Hematopoietic multipotent progenitor cell treated with erythropoietin and hydrocortisone succinate and interleukin-3 and kit ligand, for 6 days (in vitro differentiated cells): ENCODE data around the gene CFAP251.
"Not testable (repeated sequence)": the region's sequence is repeated elsewhere in the genome, so short reads cannot be mapped to it uniquely, and the experiment has no call there.

ENCODE experiments used
- DNase-seq: peaks from one replicate; pipeline ENCODE4 v3.0.0-alpha.2; 2015

Gene CFAP251, protein sequence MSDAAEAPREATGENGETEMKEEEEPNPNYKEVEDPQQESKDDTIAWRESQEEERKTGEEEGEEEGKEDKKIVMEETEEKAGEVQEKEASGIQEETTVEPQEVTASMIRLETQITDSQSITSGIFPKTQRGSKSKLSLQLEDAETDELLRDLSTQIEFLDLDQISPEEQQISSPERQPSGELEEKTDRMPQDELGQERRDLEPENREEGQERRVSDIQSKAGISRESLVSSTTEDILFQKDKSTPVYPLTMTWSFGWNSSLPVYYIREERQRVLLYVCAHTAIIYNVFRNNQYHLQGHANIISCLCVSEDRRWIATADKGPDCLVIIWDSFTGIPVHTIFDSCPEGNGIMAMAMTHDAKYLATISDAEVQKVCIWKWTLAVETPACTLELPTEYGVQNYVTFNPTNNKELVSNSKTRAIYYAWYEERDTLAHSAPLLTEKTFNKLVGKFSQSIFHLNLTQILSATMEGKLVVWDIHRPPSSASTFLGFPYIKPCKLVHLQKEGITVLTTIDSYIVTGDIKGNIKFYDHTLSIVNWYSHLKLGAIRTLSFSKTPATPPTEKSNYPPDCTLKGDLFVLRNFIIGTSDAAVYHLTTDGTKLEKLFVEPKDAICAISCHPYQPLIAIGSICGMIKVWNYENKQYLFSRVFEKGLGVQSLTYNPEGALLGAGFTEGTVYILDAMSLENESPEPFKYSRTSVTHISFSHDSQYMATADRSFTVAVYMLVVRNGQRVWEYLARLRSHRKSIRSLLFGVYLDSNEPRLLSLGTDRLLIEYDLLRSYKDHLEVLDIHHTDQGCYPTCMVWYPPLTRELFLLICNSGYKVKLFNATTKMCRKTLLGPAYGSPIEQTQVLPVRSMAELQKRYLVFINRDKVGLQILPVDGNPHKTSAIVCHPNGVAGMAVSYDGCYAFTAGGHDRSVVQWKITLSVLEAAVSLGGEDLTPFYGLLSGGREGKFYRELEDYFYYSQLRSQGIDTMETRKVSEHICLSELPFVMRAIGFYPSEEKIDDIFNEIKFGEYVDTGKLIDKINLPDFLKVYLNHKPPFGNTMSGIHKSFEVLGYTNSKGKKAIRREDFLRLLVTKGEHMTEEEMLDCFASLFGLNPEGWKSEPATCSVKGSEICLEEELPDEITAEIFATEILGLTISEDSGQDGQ

DNA sequence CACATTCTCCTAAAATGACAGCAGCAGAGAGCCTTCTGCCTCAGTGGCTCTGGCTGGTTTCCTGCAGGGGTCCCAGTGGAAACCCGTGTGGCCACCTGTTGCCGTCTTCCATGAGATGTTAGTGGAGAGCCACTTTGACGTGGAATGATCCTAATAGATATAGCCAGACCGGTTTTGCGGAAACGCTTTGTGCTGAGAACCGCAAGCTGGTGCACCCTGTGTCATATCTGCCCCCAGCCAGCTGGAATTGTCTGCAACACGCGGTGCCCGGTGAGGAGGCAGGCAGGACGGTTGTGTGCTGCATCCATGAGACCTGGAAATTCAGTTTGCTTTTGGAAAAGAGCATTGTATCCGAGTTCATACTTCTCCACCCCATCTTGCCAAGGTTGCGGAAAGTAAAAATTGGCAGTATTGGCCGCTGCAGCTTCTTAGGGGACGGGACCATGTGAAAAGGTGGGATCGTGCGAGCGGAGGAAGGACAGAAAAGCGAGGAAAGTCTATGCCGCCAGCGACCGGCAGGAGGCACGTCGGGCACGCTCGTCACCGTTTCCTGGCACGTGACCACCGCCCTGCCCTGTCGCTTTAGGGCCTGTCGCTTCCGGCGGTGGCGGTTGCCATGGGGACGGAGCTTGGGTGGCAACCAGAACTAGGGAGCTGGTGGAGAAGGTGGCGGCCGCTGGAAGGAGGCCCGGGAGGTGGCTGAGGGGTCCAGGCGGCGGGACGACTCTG lies at the start of gene CFAP251:
CFAP251 (plus strand) TSS at position 643 of the 729 bp plus-strand sequence. CDS start 2,714 bp downstream, outside the sequence.
- DNase-seq: peak; percentile 98

DNA sequence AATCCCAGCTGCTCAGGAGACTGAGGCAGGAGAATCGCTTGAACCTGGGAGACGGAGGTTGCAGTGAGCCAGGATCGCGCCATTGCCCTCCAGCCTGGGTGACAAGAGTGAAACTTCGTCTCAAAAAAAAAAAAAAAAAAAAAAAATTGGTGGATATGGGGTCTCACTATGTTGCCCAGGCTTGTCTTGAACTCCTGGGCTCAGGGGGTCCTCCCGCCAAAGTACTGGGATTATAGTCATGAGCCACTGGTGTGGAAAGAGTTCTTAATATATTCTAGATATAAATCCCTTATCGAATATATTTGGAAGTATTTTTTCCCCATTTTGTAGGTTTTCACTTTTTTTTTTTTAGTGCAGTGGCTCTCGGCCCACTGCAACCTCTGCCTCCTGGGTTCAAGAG lies 49.2 kb upstream of the CFAP251 start:
- DNase-seq: not testable (repeated sequence)

DNA sequence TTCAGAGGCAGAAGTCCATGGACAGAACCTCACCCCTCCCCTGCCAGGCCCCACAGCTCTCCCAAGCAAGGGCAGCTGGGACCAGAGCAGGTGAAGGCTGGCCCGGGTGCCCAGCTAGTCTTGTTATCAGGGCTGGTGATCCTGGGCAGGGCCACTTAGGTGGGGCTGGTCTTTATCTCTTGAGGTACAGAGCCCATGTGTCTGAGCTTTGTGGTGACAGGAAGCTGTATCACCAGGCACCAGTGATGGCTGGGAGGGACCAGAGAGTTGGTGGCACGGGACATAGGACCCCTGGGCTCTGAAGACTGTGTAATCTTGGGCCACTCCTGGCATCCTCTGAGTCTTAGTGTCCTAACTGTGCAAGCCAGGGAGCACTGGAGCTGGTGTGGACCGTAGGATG lies 46.9 kb upstream of the CFAP251 start:
- DNase-seq: peak; percentile 99

DNA sequence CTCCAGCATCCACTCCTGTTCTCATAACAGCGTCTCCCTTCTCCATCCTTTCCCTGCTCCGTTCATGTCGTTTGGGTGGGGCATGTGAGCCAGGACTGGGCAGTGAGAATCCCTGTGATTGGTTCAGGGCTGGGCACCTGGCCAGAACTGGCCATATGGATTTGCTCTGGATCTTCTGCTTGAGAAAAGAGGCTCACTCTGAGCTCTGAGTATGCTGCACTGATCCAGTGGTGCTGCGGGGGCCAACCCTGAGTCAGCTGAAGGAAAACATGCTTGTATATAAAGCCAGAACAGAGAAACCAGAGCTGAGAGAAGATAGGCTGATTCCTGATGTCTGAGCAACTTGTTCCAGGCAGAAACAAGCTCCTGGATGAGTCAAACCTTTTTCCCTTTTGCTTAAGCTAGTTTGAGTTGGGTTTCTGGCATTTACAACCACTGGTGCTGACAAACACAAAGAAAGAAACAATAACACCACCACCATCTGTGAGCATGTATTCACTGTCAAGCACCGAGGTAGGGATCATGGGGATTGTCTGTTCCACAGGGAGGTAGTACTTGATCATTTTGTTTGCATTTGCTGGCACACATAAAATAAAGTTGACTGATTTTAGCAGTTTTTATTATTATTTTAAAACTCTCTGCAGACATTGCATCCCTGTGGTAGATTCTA lies 45.7 kb upstream of the CFAP251 start:
- DNase-seq: no peak

DNA sequence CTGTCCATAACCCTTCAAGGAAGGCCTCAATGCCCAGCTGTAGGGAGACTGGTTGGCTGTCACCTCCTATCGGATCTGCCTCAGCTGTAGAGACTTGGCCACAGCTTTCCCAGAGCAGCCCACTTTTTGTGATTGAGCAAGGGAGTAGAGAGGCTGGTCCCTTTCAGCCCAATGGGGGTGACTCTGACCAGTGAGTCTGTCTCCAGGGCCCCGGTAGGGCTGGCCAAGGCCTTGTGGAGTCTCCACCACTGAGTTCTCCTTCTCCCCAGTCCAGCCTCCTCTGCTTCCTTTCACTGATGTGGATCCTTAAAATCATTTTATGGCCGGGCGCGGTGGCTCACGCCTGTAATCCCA lies 45.2 kb upstream of the CFAP251 start:
- DNase-seq: no peak

DNA sequence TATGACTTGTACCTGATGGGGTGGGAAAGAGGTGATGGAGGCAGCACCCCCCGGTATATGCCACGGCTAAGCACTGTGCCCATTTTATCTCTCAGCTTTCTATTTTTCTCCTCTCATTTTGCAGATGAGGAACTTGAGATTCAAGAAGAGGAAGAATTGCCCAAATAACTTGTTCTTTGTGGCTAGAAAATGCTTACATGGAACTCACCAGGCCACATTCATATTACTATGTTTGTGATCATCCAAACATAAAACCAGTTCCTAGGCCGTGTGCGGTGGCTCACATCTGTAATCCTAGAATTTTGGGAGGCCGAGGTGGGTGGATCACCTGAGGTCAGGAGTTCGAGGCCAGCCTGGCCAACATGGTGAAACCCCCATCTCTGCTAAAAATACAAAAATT lies 44.3 kb upstream of the CFAP251 start:
- no peak for DNase-seq

DNA sequence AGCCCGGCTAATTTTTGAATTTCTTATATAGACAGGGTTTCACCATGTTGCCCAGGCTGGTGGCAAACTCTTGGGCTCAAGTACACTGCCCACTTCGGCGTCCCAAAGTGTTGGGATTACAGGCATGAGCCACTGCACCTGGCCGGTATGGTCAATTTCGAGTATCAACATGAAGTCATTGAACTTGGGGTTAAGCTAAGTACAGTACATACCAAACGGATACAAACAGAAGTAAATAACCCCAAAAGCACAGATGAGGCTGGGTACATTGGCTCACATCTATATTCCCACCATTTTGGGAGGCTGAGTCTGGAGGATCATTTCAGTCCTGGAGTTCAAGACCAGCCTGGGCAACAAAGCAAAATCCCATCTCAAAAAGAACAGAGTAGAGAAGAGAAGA lies 42.8 kb upstream of the CFAP251 start:
- no peak for DNase-seq

DNA sequence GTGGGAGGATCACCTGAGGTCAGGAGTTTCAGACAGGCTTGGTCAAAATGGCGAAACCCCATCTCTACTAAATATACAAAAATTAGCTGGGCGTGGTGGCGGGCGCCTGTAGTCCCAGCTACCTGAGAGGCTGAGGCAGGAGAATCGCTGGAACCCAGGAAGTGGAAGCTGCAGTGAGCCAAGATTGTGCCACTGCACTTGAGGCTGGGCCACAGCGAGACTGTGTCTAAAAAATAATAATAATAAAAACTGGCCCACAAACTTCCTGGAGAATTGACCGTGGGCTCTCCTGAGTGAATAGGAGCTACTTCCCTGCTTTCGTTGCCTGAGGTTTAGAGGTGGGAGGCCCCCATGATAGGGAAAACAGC lies 42.3 kb upstream of the CFAP251 start:
- DNase-seq: not testable (repeated sequence)

DNA sequence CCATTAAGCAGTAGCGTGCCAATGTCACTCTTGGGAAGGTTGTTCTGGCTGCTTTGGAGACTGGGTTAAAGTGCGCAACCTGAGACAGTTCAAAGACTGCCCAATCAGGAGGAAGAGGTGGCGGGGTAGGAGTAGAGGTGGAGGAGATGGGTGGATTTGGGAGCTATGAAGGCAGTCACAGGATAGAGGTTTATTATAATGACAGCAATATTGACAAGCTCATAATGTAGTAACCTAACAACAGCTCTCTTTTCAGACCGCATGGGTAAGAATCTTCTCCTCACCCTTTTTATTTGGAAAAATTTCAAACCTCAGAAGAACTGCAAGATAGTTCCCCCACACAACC lies 35.1 kb upstream of the CFAP251 start:
- no peak for DNase-seq

DNA sequence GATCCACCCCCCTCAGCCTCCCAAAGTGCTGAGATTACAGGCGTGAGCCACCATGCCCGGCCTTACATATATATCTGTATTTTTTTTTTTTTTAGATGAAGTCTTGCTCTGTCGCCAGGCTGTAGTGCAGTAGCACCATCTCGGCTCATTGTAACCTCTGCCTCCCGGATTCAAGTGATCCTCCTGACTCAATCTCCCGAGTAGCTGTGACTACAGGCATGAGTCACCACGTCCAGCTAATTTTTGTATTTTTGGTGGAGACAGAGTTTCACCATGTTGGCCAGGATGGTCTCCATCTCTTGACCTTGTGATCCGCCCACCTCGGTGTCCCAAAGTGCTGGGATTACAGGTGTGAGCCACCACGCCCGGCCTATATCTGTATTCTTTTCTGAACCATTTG lies 33.3 kb upstream of the CFAP251 start:
- DNase-seq: not testable (repeated sequence)

DNA sequence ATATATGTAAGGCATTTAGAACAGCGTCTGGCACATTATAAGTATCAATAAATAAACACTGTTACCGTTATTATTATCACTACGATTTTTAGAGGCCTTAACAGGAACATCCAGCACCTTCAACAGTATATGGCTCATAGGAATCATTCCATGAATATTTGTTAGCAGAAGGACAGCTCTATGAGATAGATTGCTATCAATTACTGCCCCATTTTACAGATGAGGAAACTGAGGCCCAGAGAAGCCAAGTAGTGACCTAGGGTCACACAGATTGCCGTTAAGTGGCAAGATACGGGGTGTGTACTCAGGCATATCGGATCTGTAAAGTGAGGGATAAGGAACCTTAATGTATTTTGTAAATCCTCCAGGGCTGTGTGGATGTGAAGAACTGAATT lies 30.3 kb upstream of the CFAP251 start:
- no peak for DNase-seq

DNA sequence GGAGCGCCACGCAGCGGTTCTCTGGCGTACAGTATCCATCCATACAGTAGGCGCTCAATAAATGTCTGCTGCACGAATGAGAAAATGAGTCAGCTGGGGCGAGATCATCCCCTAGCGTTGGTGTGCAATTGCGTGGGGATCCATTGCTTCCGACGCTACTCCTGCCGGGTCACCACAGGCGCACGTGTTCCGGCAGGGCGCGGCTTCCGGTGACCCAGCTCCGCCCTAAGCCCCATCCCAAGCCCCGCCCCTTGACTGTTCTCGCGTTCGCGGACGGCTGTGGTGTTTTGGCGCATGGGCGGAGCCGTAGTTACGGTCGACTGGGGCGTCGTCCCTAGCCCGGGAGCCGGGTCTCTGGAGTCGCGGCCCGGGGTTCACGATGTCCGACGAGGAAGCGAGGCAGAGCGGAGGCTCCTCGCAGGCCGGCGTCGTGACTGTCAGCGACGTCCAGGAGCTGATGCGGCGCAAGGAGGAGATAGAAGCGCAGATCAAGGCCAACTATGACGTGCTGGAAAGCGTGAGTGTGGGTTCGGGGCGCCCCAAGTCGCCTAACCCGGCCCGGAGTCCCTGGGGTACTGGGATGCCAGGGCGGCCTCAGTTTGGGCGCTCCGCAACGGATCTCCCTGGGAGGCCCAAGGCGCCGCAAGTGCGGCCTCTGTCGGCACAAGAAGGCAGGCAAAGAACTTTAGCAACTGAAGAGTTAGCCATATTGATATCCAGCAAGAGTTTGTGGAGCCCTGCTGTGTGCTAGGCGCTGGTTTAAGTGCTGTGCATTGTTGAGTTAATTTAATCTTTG lies 29.7 kb upstream of the CFAP251 start, which contains the start of gene PSMD9:
PSMD9 (plus strand) TSS at position 313 of the 796 bp plus-strand sequence; CDS start at position 380, 67 bp downstream.
- DNase-seq: peak; percentile 99

DNA sequence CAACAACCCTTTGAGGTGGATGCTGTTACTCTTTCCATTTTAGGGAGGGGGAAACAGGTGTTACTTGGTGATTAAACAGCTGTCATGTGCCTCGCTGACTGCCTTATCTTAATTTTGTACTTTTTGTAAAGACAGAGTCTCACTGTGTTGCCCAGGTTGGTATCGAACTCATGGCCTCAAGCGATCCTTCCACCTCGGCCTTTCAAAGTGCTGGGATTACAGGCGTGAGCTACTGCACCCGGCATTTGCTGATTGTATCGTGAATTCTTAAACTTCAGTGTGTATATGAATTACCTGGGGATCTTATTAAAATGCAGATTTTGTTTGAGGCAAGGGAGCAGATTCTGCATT lies 29.1 kb upstream of the CFAP251 start:
- DNase-seq: no peak

DNA sequence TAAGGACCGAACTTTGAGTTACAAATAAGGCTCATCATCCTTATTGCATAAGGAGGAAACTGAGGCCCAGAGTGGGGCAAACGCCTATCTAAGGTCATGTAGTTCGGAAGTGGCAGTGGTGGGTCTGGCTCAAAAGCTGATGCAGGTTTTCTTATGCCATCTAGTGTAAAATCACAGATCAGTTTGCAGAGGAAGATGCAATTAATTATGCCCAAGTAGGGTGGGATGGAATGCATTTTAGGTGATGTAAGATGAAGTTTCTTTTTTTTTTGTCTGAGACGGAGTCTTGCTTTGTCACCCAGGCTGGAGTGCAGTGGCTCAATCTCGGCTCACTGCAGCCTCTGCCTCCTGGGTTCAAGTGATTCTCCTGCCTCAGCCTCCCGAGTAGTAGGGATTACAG lies 28.7 kb upstream of the CFAP251 start:
- DNase-seq: not testable (repeated sequence)

DNA sequence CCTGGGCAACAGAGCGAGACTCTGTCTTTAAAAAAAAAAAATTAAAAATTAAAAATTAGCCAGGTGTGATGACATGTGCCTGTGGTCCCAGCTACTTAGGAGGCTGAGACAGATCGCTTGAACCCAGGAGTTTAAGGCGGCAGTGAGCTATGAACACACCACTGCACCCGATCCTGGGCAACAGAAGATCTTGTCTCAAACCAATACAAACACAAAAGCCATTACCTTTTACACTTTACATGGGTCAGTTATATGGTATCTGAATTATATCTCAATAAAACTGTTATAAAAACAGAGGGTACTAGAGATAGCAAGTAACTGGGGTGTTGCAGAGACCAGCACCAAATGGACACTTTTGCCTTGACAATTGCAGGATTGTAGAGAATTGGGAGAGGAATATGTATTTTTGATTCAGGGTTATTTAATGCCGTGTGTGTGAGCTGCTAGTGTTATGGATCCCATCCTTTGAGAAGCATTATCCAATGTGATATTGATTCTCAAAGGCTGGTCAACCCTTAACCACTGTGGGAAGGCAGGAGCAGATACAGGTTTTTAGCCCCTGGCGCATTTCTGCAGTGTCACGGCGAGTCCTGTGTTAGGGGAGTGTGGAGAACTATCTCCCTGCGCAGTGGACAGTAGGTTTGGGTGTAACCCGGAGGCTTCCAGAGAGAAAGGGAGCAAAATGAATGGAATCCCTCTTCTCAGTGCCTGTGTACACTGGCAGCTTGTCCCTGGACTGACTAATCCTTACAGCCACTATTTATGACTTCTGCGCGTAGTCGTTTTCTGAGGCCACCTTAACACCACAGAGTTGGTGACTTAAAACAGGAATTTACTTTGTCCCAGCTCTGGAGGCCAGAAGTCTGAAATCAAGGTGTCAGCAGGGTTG lies 25.5 kb upstream of the CFAP251 start:
- DNase-seq: no peak

DNA sequence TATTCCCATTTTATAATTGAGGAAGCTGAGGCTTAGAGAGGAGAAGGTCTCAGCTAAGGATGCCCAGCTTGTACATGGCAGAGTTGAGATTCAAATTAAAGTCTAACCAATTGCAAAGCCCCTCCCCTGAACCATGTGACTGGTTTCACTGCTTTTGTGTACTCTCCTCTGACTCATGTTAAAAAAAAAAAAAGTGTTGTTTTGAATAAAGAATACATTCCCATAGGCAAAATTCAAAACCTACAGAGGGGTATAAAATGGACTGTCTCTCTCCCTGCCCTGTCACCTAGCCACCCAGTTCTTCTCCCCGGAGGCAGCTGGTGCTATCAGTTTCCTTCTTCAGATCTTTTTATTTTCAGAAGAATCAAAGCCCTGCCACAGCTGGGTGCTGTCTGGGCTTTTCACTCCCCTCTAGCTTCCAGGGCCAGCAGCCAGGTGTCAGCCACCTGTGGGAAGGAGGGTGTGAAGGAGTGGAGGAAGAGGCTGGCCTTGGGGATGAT lies 24.4 kb upstream of the CFAP251 start:
- DNase-seq: no peak

DNA sequence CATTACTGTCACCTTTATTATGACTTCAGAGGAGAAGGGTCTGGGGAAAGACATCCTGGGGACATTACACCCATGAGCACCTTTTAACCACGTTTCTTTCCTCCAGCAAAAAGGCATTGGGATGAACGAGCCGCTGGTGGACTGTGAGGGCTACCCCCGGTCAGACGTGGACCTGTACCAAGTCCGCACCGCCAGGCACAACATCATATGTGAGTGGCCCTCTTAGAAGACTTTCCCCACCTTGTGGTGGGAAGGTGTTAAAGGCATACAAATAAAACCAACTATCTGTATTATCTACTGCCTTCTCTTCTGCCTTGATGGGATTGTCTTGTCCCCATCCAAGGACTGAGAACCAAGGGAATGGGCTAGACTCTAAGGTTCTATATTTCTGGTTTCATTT lies 23.8 kb upstream of the CFAP251 start:
- peak; percentile 57 for DNase-seq

DNA sequence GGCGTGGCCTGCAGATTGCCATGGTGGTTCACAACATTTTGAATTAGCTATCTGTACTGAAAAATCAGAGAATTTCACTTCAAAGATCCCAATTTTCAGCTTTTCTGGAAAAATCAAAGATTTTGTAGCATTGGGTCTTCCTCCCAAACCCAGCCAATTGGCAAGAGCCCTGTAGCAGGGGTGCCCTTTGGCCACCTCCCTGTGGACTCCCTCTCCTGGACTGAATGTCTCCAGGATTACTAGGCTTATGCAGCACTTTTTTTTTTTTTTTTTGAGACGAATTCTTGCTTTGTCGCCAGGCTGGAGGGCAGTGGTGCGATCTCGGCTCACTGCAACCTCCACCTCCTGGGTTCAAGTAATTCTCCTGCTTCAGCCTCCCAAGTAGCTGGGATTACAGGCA lies 20.1 kb upstream of the CFAP251 start:
- DNase-seq: no peak

DNA sequence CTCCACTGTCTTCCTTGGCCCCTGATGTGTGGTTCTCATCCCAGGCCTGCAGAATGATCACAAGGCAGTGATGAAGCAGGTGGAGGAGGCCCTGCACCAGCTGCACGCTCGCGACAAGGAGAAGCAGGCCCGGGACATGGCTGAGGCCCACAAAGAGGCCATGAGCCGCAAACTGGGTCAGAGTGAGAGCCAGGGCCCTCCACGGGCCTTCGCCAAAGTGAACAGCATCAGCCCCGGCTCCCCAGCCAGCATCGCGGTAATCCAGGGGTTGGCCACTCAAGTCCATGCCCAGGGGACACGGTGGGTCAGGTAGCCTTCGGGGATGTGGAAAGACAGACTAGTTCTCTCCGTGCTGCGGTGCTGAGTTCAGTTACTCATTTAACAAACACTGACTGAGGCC lies 18.8 kb upstream of the CFAP251 start:
- DNase-seq: no peak

DNA sequence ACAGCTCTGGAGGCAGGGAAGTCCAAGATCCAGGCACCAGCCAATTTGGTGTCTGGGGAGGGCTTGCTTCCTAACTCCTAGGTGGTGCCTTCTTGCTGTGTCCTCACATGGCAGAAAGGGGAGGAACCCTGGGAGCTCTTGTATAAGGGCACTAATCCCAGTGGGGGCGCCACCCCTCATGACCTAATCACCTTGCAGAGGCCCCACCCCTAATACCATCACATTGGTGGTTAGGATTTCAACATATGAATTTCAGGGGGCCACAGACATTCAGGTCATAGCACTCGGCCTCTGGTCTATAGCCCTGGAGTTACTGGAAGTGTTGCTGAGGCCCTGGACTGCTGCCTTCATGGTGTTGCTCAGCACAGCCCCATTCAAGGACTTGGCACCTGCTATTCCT lies 15.2 kb upstream of the CFAP251 start:
- DNase-seq: peak; percentile 74
